Measurements from ENCODE around the gene MRPS22.
"Not testable (repeated sequence)": the region's sequence is repeated elsewhere in the genome, so short reads cannot be mapped to it uniquely, and the experiment has no call there.

The MRPS22 gene

DNA sequence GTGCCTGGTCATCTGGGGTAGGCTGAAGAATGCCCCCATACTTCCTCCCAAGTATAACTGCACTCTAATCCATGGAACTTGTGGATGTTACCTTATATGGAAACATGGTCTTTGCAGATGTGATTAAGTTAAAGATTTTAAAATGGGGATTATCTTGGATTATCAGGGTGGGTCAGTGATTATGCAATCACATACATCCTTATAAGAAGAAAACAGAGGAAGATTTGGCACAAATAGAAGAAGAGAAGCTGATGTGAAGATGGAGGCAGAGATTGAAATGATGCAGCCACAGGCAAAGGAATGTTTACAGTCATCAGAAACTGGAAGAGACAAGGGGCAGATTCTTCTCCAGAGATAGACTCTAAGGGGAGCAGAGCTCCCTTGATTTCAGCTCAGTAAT, 1.8 kb upstream of the MRPS22 start:
- no peak for DNase-seq

DNA sequence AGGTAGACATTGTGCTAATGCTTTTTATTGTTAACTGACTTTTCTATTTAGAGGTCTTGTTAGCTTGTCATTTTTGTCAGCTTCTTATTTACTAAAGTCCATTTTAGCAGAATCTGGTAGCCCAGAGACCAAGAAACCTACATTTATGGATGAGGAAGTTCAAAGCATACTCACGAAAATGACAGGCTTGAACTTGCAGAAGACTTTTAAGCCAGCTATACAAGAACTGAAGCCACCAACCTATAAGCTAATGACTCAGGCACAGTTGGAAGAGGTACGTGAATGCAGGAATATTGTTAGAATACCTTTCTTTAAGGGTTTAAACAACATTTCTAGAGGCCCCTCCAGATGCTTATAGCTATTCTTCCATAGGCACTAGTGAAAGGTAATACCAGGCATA, 3.0 kb downstream of the MRPS22 start:
- DNase-seq = no peak

DNA sequence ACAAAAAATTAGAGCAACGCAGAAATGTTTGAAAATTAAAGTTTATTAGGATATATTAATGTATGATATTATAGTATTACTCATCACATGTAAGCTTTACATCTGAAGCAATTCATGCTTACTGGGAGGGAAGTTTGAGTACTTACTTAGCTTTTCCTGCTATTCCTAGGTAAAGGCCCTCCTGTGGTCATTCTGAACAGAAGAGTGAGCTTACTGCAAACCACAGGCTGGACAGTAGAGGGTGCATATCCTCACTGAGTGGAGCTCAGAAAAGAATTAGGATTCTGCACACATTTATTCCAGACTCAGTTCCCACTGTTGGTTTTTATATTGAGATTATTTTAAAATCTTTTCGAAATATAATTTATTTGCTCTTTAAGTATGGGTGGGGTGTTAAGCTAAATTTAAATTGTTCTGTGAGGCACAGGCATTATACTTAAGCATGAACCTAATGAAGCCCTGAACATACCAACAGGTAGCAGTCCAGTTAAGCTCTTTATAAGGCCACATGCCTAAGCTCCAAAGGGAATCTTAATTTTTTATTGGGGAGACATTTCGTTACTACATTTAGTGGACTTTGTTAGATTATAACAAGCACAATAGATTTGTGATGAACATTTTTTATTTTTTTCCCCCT, 10.2 kb downstream of the MRPS22 start:
- DNase-seq = no peak

DNA sequence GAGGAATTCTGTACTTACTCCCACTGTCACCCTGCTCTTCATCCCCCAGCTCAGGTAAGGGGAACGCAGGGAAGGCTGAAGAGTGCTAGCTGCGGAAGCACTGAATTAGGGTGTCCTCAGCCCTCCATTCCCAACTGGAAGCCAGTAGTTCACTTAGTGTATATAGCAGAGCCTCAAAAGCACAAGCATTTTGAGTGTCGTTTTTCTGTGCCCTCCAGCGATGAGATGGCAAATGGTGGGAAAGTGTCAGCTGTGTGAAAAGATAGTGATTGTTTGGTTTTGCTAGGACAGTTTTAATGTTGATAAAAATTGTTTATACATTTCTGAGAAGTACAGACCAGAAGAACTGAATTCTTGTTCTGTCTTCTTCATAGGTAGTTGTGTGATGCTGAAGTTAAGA, 10.8 kb downstream of the MRPS22 start:
- DNase-seq = no peak

DNA sequence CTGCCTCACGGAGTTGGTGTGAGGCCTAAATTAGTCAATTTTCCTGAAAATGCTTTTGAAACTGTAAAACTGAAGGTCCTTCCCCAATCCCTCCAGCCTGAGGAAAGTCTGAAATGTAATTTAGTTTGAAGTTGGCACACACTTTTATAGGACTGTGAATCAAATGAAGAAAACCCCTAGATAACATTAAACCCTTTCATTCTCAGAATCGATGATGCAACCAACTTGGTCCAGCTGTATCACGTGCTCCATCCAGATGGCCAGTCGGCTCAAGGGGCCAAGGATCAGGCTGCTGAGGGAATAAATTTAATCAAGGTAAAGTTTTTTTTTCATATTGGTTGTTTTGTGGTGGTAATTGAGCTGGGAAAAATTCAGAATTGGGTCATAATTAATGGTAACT, 11.7 kb downstream of the MRPS22 start:
- DNase-seq = no peak

DNA sequence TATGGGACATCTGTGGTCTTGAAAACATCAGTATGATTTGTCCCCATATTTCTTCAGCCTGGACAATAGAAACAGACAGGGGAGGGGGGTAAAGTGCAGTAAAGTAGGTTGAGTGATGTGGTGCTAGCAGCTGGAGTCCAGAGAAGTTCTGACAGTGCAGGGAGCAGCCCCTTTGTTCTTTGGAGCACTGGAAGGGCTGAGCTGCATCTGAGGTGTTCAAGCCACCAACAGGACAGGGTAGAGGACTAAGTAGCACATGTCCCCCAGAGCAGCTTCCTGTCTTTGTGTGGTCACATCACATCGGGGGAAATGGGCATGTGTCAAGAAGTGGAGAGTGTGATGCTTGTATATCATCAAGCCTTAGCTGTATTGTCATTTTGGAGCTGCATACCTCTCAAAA, 12.1 kb downstream of the MRPS22 start:
- DNase-seq = no peak

DNA sequence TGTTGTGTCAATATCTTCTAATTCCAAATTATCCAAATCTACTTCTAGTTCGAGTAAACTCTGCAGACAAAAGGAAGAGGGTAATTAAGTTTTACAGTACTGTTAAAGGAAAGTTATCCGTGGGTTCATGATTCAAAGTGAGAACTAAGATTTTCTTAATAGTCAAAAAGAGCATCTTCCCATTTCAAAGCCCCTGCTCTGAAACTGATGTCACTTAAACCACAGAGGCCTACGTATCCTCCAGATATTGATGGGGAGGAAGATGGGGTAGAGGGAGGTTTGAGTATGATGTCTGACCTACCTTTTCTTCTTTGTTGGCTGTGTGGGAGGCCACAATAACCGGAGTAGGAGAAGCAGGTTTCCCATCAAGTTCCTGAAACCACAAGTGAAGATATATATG, 14.1 kb downstream of the MRPS22 start:
- no peak for DNase-seq

DNA sequence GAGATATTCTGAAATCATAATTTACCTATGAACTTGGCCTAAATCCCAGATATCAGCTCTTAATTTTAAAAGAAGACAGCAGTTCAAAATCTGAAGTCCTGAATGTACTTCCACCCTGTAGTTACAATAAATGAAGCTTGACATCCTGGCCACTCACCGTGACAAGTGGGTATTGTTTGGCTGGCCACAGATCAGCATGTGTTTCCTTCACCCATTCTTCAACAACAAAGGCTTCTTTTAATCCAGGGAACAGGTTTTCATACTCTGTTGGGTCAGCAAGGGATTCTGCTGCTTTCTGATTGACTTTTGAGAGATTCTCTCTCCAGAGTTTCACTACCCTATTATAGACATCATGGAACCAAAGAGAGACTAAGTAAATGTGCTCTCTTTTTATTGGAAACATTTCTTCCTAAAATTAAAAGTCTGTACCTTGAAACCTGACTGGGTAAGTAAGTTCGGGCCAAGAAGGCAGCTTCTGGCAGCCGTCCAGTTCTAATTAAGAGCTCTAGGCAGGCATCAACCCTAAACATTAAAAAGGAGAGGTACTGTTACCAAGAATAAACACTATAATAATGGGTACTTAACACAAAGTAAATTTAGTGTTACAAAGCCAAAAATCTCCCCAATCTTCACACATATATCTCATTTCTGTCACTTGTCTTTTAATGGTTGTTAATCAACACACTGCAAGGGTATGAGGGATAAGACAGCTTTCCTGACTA, 15.2 kb downstream of the MRPS22 start:
- DNase-seq = no peak

DNA sequence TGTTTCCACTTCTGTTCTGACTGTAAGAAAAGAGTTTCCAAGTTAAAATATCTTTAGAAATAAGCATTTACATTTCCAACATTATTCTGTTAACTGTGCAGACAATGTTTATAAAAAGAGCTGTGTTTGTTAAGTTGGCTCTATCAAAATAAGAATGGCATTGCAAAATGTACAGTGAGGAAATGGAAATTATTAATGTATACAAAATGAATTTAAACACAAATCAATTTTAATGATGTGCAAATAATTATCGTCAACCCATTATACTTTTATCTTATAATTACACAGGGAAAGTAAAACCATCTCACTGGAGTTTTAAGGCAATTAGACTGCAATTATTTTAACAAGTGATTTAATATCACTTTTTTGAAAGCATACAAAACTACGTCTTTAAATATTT, 17.5 kb downstream of the MRPS22 start:
- no peak for DNase-seq

DNA sequence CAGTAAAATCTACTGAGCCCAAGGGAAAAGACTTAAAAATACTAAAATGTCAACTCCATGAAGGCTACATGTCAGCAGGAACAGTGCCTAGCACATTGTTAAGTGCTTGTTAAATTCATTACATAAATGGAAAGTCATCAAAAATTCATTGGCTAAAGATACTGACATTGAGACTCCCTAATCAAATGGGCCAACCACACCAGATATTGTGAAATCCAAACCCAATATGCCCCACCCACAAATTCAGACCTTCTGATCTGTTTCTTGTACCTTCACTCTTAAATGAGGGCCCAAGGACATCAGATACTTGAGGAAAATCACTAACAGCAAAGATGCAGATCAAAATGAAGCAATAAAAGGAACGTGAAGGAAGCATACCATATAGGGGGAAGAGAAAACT, 20.7 kb downstream of the MRPS22 start:
- DNase-seq = no peak

DNA sequence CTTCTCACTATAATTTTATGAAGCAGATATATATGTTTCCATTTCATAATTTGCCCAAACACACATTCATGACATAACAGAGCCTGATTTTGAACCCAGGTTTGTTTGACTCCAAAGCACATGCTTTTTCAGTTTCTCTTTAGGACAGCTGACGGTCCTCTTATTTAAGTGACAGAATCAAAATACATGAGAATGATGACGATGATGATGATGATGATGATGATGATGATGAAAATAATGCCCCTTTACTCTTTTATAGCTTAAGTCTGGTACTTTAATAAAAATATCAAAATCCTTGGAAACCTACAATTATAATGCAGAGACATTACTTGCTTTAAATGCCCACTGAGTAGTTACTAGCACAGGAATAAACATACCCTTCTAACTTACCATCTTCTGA, 30.3 kb downstream of the MRPS22 start:
- DNase-seq = no peak

DNA sequence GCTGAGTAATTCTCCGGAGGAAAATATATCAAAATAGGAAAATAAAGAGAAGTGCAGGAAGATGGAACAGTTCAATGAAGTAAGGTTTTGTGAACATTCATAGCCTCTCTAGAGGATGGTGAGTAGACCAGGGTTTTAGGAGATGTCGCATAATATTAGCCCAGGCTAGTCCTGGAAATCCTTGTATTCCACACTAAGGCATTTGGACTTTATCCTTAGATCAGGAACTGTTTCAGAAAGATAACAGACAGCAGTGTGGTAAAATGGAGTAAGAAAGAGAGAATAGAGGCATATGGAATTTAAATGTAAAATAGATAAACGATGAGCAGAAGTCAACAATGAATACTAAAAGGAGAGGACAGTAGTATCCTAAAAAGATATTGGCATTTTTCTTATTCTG, 33.6 kb downstream of the MRPS22 start:
- DNase-seq = no peak

DNA sequence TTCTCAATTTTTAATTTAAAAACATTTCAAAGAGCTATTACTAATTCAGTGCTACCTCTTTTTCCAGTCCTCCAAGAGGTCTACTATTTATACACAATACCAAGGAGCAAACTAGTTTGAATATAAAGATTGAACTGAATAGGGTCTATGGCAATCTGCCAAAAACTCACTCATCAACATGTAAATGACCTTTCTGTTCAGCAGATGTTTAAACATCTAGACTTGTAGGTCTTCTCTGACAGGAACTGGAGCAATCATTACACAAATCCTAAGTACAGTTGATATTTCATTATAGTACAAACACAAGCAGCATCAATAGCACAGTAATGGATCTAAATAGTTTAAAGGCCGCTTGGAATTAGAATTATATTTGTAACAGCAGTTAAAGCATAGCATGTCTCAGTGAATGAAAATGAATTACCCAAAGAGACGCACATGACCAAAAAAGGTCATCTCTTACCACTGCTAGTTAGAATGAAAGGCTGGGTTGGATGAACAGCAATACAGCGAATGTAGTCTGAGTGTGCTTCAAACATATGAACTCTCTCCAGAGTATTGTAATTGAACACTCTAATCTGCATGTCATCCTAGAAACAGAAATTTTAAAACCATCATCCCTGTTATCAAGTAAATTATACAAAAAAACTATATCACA, 34.9 kb downstream of the MRPS22 start:
- no peak for DNase-seq

DNA sequence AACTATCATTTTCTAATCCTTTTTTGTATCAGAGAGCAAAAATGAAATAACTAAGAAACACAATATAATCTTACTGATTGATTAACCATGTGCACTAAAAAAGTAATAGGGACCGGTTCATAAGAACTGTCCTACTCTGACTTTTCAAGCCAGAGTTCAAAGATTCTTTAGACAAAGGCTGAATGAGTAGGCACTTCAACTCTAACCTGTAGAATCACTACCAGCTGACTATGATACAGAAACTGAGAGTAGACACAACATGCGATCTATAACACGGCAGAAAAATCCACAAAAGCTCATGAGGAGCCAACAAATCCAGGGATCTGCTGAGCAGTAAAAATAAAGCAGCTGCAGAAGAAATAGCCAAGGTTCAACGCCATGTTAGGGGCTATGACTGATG, 36.8 kb downstream of the MRPS22 start:
- no peak for DNase-seq

DNA sequence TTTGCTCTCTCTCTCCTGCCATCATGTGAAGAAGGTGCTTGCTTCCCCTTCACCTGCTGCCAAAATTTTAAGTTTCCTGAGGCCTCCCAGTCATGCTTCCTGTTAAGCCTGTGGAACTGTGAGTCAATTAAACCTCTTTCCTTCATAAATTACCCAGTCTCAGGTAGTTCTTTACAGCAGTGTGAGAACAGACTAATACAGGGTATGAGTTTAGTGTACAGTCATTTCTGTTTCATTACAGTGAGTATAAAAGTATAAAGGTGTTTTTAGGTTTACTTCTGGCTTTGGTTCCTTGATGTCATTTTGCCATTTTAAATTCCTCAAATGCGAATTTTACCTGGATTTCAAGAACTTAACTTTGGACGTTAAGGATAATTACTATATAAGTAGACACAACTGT, 38.5 kb downstream of the MRPS22 start:
- not testable (repeated sequence) for DNase-seq

DNA sequence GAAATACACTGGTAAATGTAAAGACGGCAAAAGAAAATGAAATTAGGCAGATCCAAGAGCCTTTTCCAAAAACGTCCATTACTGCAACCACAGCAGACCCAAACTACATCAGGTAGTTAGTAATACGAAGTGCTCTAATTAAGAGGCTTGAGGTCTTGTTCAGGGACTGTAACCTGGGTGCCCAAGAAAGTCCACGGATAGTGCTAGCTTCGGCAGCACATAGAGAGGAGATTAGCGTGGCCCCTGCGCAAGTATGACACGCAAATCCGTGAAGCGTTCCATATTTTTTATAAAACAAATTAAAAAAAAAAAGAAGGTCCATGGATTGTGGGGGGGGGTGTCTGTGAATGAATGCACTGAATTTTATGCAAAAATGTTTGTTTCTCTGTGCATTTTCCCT, 44.3 kb downstream of the MRPS22 start:
- DNase-seq = no peak

DNA sequence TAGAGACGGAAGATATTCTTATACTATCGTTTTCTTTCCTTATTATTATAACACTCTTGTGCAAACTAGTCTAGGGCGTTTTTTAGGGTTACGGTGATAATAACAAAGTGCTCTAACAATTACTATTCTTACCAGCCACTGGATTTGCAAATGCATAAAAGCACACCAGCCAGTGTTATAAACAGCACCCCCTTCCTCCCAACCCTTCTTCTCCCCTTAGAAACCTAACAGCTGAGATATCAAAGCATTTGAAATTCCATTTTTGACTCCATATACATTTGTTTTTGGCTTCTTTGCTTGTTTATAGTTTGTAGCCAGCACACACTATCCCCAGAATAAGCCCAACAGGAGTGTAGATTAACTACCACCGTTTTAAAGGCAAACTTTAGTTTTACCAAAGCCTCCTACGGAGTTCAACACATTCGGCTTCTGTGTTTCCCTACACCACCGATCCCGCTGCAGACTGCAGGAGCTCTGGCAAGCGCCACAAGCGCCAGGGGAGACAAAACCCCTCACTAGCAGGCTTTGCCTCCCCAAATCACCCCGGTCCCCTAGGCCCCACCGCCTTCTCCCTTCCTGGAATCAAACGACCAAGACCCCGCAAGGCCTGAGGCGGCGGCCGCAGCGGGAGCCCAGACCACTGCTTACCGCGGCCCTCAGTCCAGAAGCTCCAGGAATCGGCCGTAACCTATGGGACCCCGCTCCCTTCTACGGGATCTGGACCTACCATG, 45.2 kb downstream of the MRPS22 start:
- no peak for DNase-seq

DNA sequence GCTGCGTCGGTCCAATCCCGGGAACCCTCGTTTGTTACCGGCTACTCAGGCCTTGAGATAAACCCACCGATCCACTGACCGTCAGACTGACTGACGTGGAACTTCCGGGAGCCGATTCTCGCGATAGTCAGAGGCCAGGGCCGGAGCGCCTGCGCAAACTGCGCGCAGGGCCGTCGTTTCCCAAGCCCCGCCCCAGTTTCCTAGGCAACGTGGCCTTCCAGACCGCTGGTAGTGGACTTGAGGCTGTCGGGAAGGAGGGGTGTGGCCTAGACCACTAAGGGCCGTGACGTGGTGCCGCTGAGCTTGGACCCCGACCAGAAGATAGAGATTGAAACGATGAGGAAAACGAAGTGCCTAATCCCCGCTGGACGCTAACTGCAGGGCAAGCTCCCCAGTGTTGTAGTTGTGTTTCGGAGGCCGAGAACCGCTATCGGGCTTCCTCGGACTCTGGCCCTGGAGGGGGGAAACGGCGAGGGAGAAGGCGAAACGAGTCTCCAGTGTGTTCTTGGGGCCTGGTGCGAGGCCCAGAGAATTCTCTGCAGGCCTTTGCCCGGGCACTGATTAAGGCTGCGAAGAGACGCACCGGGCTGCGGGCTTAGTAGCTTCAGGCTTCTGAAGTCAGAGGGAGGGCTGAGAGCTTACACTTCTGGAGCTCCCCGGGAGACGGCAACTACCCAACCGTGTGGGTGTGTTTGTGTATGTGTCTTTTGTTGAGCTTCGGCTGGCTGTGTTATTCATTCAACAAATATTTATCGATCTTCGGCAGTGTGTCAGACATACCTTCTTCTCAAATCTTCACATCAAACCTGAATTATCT, 45.9 kb downstream of the MRPS22 start, which contains the start of gene COPB2:
TSS of gene COPB2 (minus strand) at position 96 of the 817 bp plus-strand sequence. CDS start 97 bp downstream, outside the sequence.
- DNase-seq = peak; percentile 99

DNA sequence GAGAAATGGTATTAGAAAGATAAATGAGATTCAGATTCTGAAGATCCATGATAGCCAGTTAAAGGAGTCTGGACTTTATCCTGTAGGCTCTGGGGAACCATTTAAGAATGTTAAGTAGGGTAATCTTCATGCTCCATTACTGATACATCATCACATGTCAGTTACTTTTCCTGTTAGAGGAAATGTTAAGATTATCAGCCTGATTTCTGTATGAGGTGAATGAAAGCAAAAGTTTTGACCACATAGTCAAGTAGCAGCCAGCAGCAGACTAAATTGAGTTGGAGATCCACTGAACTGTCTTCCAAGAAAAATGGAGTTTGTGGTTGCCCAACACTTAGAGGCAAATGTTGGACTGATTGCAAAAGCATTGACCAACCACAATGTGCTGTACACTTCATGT, 50.3 kb downstream of the MRPS22 start:
- no peak for DNase-seq

DNA sequence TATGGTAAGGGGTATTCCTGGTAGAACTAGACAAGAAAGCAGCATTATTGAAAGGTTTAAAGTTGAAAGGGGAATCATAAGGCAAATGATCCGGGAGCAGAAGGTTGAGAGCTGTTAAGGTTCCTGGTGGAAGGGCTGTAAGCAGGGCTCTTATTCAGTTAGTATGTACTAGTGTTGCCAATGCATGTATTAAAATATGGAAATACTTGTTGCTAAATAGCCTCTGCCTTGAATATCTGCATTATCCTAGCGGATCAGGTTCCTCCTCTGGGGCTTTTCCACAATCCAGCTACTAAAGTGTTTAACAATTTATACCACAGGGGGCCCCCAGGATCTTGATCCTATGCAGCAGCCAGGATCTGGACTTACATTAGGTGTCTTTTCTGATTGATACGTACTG, 52.9 kb downstream of the MRPS22 start:
- no peak for DNase-seq

DNA sequence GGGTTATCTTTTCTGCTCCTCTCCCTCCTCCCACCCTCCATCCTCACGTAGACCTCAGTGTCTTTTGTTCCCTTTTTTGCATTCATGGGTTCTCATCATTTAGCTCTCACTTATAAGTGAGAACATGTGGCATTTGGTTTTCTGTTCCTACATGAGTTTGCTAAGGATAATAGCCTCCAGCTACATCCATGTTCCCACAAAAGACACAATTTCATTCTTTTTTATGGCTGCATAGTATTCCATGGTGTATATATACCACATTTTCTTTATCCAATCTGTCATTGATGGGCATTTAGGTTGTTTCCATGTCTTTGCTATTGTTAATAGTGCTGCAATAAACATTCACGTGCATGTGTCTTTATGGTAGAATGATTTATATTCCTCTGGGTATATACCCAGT, 57.3 kb downstream of the MRPS22 start:
- not testable (repeated sequence) for DNase-seq
